ENCODE results near the gene DUOXA2.

DNA sequence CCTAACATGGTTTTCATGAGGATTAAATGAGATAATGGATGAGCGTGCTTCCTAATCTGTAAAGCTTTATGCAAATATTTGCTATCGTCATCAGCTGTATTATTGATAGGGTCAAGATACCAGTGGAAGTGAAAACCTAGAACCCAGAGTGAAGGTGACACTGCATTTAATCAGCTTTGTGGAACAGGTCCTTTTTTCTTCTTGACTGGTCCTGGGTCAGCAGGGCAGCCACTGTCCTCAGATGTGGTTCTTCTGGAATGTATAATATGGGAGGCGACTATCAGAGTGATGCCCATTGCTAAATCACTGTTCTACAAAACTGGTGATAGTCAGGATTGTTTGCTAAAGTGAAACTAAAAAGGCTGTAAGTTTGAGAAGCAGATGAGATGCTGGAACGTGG, 49.7 kb upstream of the DUOXA2 start:
- no peak for TF ChIP-seq ARNT (IDR thresholded peaks at IDR 0.05)
- no peak for TF ChIP-seq TARDBP (IDR thresholded peaks at IDR 0.05)
- TF ChIP-seq SP1 (IDR thresholded peaks at IDR 0.05): no peak
- no peak for TF ChIP-seq LEF1 (IDR thresholded peaks at IDR 0.05; ENCODE audit: borderline replicate concordance)
- TF ChIP-seq, protein P1, sequence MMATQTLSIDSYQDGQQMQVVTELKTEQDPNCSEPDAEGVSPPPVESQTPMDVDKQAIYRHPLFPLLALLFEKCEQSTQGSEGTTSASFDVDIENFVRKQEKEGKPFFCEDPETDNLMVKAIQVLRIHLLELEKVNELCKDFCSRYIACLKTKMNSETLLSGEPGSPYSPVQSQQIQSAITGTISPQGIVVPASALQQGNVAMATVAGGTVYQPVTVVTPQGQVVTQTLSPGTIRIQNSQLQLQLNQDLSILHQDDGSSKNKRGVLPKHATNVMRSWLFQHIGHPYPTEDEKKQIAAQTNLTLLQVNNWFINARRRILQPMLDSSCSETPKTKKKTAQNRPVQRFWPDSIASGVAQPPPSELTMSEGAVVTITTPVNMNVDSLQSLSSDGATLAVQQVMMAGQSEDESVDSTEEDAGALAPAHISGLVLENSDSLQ (IDR thresholded peaks at IDR 0.05): no peak
- TF ChIP-seq BHLHE40 (IDR thresholded peaks at IDR 0.05; ENCODE audit: borderline replicate concordance): no peak
- TF ChIP-seq NFRKB (IDR thresholded peaks at IDR 0.05): no peak
- no peak for TF ChIP-seq FOXM1 (IDR thresholded peaks at IDR 0.05; ENCODE audit: borderline replicate concordance)
- no peak for TF ChIP-seq FOXA1 (IDR thresholded peaks at IDR 0.05)

Measured in HEK293T (cell line).